Loucy (cell line): ENCODE measurements around the gene HBS1L.

ENCODE experiments used
- CTCF ChIP-seq: fragments of 200-600 bp; sonication (generic); conservative IDR thresholded peaks from 2 replicates; pipeline ENCODE4 v1.5.1; 2014; ENCODE audit warnings: mild to moderate bottlenecking, antibody characterized with exemption, low read length
- EZH2phosphoT487 ChIP-seq: fragments of 200-600 bp; IDR thresholded peaks from 2 replicates; pipeline ENCODE4 v1.6.1; 2018; ENCODE audit warnings: antibody characterized with exemption, mild to moderate bottlenecking, moderate library complexity, borderline replicate concordance

GRCh38 chr6:135021310-135022049 lies 33.1 kb downstream of the HBS1L start:
- TF ChIP-seq CTCF (no peak), EZH2phosphoT487 (no peak)
